Measurements from ENCODE around the gene ASTN1.

DNA sequence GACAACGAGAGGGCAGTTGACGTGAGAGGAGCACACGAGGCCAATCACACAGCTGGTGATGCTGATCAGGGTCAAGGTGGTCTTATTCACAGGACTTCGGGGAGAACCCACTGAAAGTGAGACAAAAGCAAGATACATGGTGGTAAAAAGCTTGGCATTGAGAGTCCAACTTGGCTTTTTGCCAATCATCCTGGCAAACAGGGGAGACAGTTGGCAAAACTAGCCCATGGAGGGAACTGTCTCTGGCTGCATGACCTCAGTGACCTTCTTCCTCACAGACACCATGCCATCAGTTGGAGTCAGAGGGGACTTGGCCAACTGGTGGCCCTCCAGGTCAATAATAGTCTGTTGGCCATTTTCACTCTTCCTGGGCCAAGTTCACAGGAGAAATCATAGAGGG is 139.9 kb downstream of the ASTN1 start:
- TF ChIP-seq, protein P1, sequence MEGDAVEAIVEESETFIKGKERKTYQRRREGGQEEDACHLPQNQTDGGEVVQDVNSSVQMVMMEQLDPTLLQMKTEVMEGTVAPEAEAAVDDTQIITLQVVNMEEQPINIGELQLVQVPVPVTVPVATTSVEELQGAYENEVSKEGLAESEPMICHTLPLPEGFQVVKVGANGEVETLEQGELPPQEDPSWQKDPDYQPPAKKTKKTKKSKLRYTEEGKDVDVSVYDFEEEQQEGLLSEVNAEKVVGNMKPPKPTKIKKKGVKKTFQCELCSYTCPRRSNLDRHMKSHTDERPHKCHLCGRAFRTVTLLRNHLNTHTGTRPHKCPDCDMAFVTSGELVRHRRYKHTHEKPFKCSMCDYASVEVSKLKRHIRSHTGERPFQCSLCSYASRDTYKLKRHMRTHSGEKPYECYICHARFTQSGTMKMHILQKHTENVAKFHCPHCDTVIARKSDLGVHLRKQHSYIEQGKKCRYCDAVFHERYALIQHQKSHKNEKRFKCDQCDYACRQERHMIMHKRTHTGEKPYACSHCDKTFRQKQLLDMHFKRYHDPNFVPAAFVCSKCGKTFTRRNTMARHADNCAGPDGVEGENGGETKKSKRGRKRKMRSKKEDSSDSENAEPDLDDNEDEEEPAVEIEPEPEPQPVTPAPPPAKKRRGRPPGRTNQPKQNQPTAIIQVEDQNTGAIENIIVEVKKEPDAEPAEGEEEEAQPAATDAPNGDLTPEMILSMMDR (IDR thresholded peaks at IDR 0.05; ENCODE audit: poor library complexity), result no peak
- no peak for TF ChIP-seq EZH2 (IDR thresholded peaks at IDR 0.05; ENCODE audit: borderline replicate concordance)
